Ovary (tissue), 3 donors: ENCODE measurements around the gene HAP1.

Source experiments
- EP300 ChIP-seq: sonication (generic); formaldehyde crosslinking; IDR thresholded peaks from one replicate; pipeline ENCODE4 v1.6.1; 2017; ENCODE audit warnings: antibody characterized with exemption
- TF ChIP-seq, protein P1 (sequence below), 3 donors: fragments of 450-650 bp in 2 of 3; fragments of 200-600 bp in 1 of 3; IDR thresholded peaks; one replicate each; pipeline versions ENCODE4 v1.5.1 to v1.8.0; 2016 to 2022; ENCODE audit warnings: antibody characterized with exemption in 3 of 3, mild to moderate bottlenecking in 1 of 3
- donor health status: DM: no; HTN: no; CAD: no.

DNA sequence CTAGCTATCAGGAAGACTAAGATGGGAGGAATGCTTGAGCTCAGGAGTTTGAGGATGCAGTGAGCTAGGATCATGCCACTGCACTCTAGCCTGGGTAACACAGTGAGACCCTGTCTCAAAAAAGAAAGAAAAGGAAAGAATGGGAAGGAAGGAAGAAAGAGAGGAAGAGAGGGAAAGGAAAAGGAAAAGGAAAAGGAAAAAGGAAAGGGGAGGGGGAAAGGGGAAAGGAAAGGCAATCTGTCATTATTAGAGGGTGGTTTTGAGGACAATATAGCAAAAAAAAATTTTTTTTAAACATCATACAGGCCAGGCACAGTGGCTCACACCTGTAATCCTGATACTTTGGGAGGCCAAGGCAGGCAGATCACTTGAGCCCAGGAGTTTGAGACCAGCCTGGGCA lies 31.7 kb upstream of the HAP1 start:
- TF ChIP-seq, protein P1, sequence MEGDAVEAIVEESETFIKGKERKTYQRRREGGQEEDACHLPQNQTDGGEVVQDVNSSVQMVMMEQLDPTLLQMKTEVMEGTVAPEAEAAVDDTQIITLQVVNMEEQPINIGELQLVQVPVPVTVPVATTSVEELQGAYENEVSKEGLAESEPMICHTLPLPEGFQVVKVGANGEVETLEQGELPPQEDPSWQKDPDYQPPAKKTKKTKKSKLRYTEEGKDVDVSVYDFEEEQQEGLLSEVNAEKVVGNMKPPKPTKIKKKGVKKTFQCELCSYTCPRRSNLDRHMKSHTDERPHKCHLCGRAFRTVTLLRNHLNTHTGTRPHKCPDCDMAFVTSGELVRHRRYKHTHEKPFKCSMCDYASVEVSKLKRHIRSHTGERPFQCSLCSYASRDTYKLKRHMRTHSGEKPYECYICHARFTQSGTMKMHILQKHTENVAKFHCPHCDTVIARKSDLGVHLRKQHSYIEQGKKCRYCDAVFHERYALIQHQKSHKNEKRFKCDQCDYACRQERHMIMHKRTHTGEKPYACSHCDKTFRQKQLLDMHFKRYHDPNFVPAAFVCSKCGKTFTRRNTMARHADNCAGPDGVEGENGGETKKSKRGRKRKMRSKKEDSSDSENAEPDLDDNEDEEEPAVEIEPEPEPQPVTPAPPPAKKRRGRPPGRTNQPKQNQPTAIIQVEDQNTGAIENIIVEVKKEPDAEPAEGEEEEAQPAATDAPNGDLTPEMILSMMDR (IDR thresholded peaks at IDR 0.05), result no peak
- no peak for TF ChIP-seq EP300
